T-helper 22 cell (primary cell): ENCODE results near the gene SPRR2B.
"Not testable (repeated sequence)": the region's sequence is repeated elsewhere in the genome, so short reads cannot be mapped to it uniquely, and the experiment has no call there.

Experiments used
- DNase-seq: peaks from one replicate; pipeline ENCODE4 v3.0.0-alpha.2; 2020; ENCODE audit warnings: low read depth

The SPRR2B gene

GRCh38 chr1:153032677-153033308 is 38.6 kb downstream of the SPRR2B start:
- DNase-seq = no peak

- no peak for DNase-seq
Measured at GRCh38 chr1:153032073-153032472, 39.3 kb downstream of the SPRR2B start.

- DNase-seq = no peak
Measured at GRCh38 chr1:153030895-153031294, 40.5 kb downstream of the SPRR2B start, which contains the start of gene SPRR1B. Gene SPRR1B (plus strand): TSS chr1:153031203. CDS start chr1:153032346, 1,143 bp downstream.

DNA sequence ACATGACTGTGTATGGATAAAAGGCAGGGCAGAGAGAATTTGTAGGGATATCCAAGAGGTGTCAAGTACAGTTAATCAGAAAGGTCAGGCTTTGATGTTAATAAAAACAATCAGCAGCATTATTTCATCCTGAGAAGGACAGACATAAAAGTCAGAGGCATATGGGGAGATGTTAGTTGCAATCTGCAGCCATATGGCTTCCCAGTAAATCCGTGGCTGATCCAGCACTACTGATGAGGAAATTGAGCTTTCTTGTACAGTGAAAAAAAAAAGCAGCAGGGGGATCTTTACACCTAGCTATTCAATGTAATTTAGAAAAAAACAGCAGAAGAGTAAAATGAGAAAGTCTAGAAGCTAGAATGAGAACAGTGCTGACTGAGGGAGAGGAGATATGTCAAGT is 42.6 kb downstream of the SPRR2B start:
- DNase-seq = no peak

DNA sequence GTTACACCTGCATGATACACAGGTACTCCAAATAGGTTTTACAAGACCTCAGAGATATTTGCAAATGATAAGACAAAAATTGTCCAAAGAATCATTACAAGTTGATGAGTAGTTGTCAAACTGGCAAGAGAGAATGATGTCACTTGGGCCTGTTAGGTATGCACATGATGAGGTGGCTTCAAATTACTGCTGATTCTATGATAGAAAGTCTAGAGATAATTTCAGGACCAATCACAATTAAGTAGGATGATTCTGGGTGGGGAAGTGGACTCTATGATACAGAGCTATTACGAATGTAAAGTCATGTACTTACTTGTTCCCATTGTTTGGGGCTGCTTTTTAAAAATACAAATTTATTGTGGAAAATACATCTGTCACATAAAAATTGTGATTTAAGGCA is 45.6 kb downstream of the SPRR2B start:
- no peak for DNase-seq

- no peak for DNase-seq
Measured at GRCh38 chr1:153024413-153024812, 47.0 kb downstream of the SPRR2B start.

DNA sequence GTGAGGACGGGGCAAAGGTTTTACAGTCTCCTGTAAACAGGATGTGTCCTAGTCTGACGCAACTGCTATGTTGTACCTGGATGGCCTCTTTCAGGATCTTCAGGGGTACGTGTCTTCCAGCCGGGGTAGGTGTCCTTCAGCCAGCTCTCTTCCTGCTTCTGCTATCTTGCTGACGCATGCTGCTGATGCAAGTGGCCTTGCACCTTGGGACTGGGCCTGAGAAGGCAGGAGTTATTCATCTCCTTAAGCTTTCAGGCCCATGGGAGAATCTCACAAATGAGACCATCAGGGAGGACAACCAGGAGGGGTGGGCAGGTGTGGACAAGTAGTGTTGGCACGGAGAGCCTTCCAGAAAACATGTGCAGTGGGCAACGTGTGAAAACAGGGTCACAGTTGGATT is 48.3 kb downstream of the SPRR2B start:
- DNase-seq = no peak

DNA sequence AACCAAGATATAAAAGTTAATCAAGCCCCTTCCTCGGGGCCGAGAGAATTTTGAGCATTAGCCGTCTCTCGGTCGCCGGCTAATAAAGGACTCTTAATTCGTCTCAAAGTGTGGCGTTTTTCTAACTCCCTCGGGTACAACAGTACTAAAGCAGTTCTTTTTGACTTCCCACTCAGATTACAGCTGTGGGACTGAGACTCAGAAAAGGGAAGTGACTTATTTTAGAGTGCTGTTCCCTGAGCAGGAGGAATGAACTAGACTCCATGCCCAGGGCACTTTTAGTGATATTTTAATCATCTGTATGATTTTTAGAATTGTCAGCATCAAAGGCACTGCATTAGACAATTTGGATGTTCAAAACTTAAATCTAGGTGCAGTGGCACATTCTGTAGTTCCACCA is 49.1 kb downstream of the SPRR2B start:
- not testable (repeated sequence) for DNase-seq

DNA sequence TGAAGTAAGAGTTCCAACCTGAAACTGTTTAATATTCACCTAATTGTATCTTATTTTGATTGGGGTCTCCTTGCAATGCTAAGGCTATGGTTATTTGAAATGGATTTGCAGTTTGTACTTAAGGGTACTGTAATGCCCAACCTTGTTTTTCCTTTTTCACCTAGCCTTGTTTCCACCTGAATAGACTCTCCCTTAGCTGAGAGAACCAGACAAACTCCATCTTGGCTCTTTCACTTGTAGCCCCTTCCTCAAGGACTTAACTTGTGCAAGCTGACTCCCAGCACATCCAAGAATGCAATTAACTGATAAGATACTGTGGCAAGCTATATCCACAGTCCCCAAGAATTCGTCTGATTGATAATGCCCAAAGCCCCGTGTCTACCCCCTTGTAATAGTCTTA is 49.6 kb downstream of the SPRR2B start:
- not testable (repeated sequence) for DNase-seq
